Measurements from ENCODE around the gene ABHD6. TPM values are rescaled to one million over a fixed set of nuclear protein-coding genes. Genes with fewer than 3 reads are reported as not detected.

ABHD6 gene, protein sequence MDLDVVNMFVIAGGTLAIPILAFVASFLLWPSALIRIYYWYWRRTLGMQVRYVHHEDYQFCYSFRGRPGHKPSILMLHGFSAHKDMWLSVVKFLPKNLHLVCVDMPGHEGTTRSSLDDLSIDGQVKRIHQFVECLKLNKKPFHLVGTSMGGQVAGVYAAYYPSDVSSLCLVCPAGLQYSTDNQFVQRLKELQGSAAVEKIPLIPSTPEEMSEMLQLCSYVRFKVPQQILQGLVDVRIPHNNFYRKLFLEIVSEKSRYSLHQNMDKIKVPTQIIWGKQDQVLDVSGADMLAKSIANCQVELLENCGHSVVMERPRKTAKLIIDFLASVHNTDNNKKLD
- 14.7 TPM for total RNA-seq (2013)
- polyA plus RNA-seq (10 to 100 TPM in 1 of 3 donors, 1 to 10 TPM in 2; 7.3 to 11.6 (median 9.0) TPM), polyA minus RNA-seq (8.5 and 12.5 TPM in 2 replicates), total RNA-seq (2.4 to 13.9 (median 10.7) reads per million in 11 experiments)

GRCh38 chr3:58237238-58237940 lies at the start of gene ABHD6:
ABHD6 (plus strand) TSS chr3:58237792; CDS start chr3:58256587, 18,795 bp downstream.
- DNase-seq, result peak; percentile 63 to 69 (median 65)
- 0% methylated on average over 71 of the region's 77 CpGs for WGBS (ENCODE audit: insufficient coverage)
- H4K20me1 ChIP-seq (ENCODE audit: insufficient read depth, low read length), result peaks cover 36% of the 10 kb centered on the region
- Mint-ChIP-seq H3K27ac (peak within 1 kb of the TSS; percentile 72 to 91 (median 87)), H3K4me1 (peaks cover 46% of the 10 kb centered on the region), H3K4me3 (peak within 1 kb of the TSS; percentile 96), H3K36me3 (peaks cover 0 to 6% of the 10 kb centered on the region in 2 donors), H3K27me3 (ENCODE audit: low read depth in 3 of 3) (peaks cover 2 to 12% (median 7%) of the 10 kb centered on the region in 3 donors), H3K9me3 (no peaks in the 10 kb centered on the region)
- H3K4me2 ChIP-seq (replicated peaks; ENCODE audit: extremely low read depth, low read length, poor library complexity, severe bottlenecking), result peak within 1 kb of the TSS; percentile 86
- intact Hi-C loops (cut with micrococcal nuclease), result loop anchor here in 1 of 2 donors (5.0 kb wide), 1 partner anchor 35 kb away; no protein-coding TSS in a partner anchor
- H3K9ac ChIP-seq (ENCODE audit: insufficient read depth, low read length, poor library complexity, severe bottlenecking), result peak within 1 kb of the TSS; percentile 75
- H3K36me3 ChIP-seq (replicated peaks in 1 of 2; ENCODE audit: control insufficient read depth in 1 of 2, insufficient read depth in 2 of 2, low read length in 2 of 2), result no peaks in the 10 kb centered on the region
- no peaks in the 10 kb centered on the region for H3K9me3 ChIP-seq (replicated peaks in 1 of 2; ENCODE audit: control insufficient read depth in 1 of 2, insufficient read depth in 1 of 2, low read length in 2 of 2)
- no peak for TF ChIP-seq CTCF (IDR thresholded peaks at IDR 0.05)
- no peaks in the 10 kb centered on the region for H3K27me3 ChIP-seq (ENCODE audit: control insufficient read depth in 2 of 2, insufficient read depth in 2 of 2, low read length in 2 of 2)
- H3K4me3 ChIP-seq (replicated peaks in 1 of 3; ENCODE audit: low read depth in 2 of 3, low read length in 3 of 3), result peak within 1 kb of the TSS; percentile 77 to 96 (median 93)
- peaks cover 5% of the 10 kb centered on the region for H3K79me2 ChIP-seq (ENCODE audit: insufficient read depth, low read length)
- H3K27ac ChIP-seq (ENCODE audit: low read depth in 1 of 2, low read length in 2 of 2), result peak within 1 kb of the TSS; percentile 48 to 78
- peak within 1 kb of the TSS; percentile 96 for H2AFZ ChIP-seq (ENCODE audit: insufficient read depth, low read depth, low read length, poor library complexity, severe bottlenecking)
- H3K4me1 ChIP-seq (ENCODE audit: control insufficient read depth in 1 of 2, insufficient read depth in 2 of 2, low read length in 2 of 2), result peaks cover 20 to 40% of the 10 kb centered on the region in 2 donors

DNA sequence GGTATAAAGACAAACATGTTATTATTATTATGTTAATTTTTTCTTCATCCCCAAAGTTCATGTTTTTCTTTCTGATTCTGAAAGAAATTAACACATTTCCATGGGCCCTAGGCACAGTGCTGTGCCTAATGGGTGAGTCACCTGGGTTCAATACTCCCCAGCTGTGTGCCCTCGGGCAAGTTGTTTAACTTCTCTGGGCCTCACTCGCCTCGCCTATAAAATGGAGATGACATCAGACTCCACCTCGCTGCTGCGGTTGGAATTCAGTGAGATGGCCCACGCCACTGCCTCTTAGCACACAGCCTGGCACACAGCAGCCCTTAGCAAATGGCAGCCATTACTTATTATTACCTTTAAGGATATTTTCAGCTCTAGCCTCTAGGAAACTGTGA lies 49.4 kb upstream of the ABHD6 start:
- Histone ChIP-seq H3K79me2 (ENCODE audit: insufficient read depth, low read length) (no peaks in the 10 kb centered on the region), H2AFZ (ENCODE audit: insufficient read depth, low read depth, low read length, poor library complexity, severe bottlenecking) (no peak overlapping the region), H3K4me2 (replicated peaks; ENCODE audit: extremely low read depth, low read length, poor library complexity, severe bottlenecking) (no peak overlapping the region), H4K20me1 (ENCODE audit: insufficient read depth, low read length) (no peaks in the 10 kb centered on the region), H3K9ac (ENCODE audit: insufficient read depth, low read length, poor library complexity, severe bottlenecking) (no peak overlapping the region), H3K36me3 (replicated peaks in 1 of 2; ENCODE audit: control insufficient read depth in 1 of 2, insufficient read depth in 2 of 2, low read length in 2 of 2) (no peaks in the 10 kb centered on the region), H3K4me3 (replicated peaks in 1 of 3; ENCODE audit: low read depth in 2 of 3, low read length in 3 of 3) (no peak overlapping the region), H3K27me3 (ENCODE audit: control insufficient read depth in 2 of 2, insufficient read depth in 2 of 2, low read length in 2 of 2) (no peaks in the 10 kb centered on the region), H3K4me1 (ENCODE audit: control insufficient read depth in 1 of 2, insufficient read depth in 2 of 2, low read length in 2 of 2) (peaks cover 0 to 6% of the 10 kb centered on the region in 2 donors), H3K27ac (ENCODE audit: low read depth in 1 of 2, low read length in 2 of 2) (no peak overlapping the region), H3K9me3 (replicated peaks in 1 of 2; ENCODE audit: control insufficient read depth in 1 of 2, insufficient read depth in 1 of 2, low read length in 2 of 2) (no peaks in the 10 kb centered on the region)
- TF ChIP-seq CTCF (IDR thresholded peaks at IDR 0.05), result no peak
- Mint-ChIP-seq H3K36me3 (no peaks in the 10 kb centered on the region), H3K27me3 (ENCODE audit: low read depth in 3 of 3) (peaks cover 0 to 5% (median 0%) of the 10 kb centered on the region in 3 donors), H3K27ac (no peak overlapping the region), H3K4me1 (peaks cover 6% of the 10 kb centered on the region), H3K4me3 (no peak overlapping the region), H3K9me3 (peaks cover 0 to 4% (median 3%) of the 10 kb centered on the region in 7 donors)
- no peak for DNase-seq
- intact Hi-C loops (cut with micrococcal nuclease), result loop anchor here in 1 of 2 donors (5.0 to 10.0 kb wide), 2 partner anchors 224 to 347 kb away; partner anchors contain the start of gene ACOX2
- 88% methylated on average over 6 of the region's 6 CpGs for WGBS (ENCODE audit: insufficient coverage)

Measured in CD14-positive monocyte (primary cell).